Upper lobe of left lung (tissue), 4 donors: ENCODE data around the gene MYH4.

Experiments
- CTCF ChIP-seq, 6 experiments: fragments of 450-650 bp in 4 of 6; fragments of 200-600 bp in 2 of 6; sonication (generic) in 2 of 6; IDR thresholded peaks; one replicate each; pipeline ENCODE4 v1.5.1; 2016 to 2019; ENCODE audit warnings: antibody characterized with exemption in 6 of 6
- EP300 ChIP-seq, 4 donors: sonication (generic); formaldehyde crosslinking; IDR thresholded peaks; one replicate each; pipeline ENCODE4 v1.5.1; 2017; ENCODE audit warnings: antibody characterized with exemption in 4 of 4, control low read depth in 2 of 4
- POLR2A ChIP-seq, 4 donors: fragments of 450-650 bp; IDR thresholded peaks; one replicate each; pipeline ENCODE4 v1.5.1; 2016 to 2017; ENCODE audit warnings: antibody characterized with exemption in 4 of 4, mild to moderate bottlenecking in 2 of 4
- POLR2AphosphoS5 ChIP-seq, 2 donors: sonication (generic); formaldehyde crosslinking; IDR thresholded peaks; one replicate each; pipeline ENCODE4 v1.5.1; 2017; ENCODE audit warnings: antibody characterized with exemption in 2 of 2

GRCh38 chr17:10460062-10460461, 9.3 kb downstream of the MYH4 start:
- TF ChIP-seq POLR2A (IDR thresholded peaks at IDR 0.05) (no peak), CTCF (IDR thresholded peaks at IDR 0.05) (no peak), EP300 (IDR thresholded peaks at IDR 0.05) (no peak), POLR2AphosphoS5 (IDR thresholded peaks at IDR 0.05) (no peak)
